Smooth muscle cell (in vitro differentiated cells): ENCODE measurements around the gene ARHGEF10L. TPM values are rescaled to one million over a fixed set of nuclear protein-coding genes. Genes with fewer than 3 reads are reported as not detected.

Source experiments
- DNase-seq: peaks from one replicate; lab custom pipeline; 2025; ENCODE audit not compliant: unreplicated experiment; lab: John Stamatoyannopoulos, UW
- H2AFZ ChIP-seq: fragments of 200-600 bp; sonication (generic); 2 replicates; pipeline ENCODE4 v1.6.0; 2016; ENCODE audit warnings: antibody characterized with exemption, low read depth, mild to moderate bottlenecking
- H3F3A ChIP-seq: fragments of 200-600 bp; sonication (generic); 2 replicates; pipeline ENCODE4 v1.6.0; 2017; ENCODE audit warnings: antibody characterized with exemption, low read depth
- H3K27ac ChIP-seq: fragments of 200-600 bp; sonication (generic); 2 replicates; pipeline ENCODE4 v1.5.1; 2016; ENCODE audit warnings: low read depth, mild to moderate bottlenecking
- H3K27me3 ChIP-seq: fragments of 200-600 bp; sonication (generic); 2 replicates; pipeline ENCODE4 v1.6.1; 2016; ENCODE audit warnings: low read depth, mild to moderate bottlenecking
- H3K36me3 ChIP-seq: fragments of 200-600 bp; sonication (generic); 2 replicates; pipeline ENCODE4 v1.5.1; 2016; ENCODE audit warnings: low read depth
- H3K4me1 ChIP-seq: fragments of 200-600 bp; sonication (generic); 2 replicates; pipeline ENCODE4 v1.5.1; 2016; ENCODE audit warnings: low read depth
- H3K4me2 ChIP-seq: fragments of 200-600 bp; sonication (generic); 2 replicates; pipeline ENCODE4 v1.6.0; 2016; ENCODE audit warnings: mild to moderate bottlenecking
- H3K4me3 ChIP-seq: fragments of 200-600 bp; sonication (generic); 2 replicates; pipeline ENCODE4 v1.5.1; 2016; ENCODE audit warnings: mild to moderate bottlenecking
- H3K79me2 ChIP-seq: fragments of 200-600 bp; sonication (generic); 2 replicates; pipeline ENCODE4 v1.6.0; 2016; ENCODE audit warnings: low read depth, mild to moderate bottlenecking
- H3K9ac ChIP-seq: fragments of 200-600 bp; sonication (generic); 2 replicates; pipeline ENCODE4 v1.6.0; 2016; ENCODE audit warnings: low read depth
- H3K9me3 ChIP-seq: fragments of 200-600 bp; sonication (generic); replicated peaks from 2 replicates; pipeline ENCODE4 v1.5.1; 2016; ENCODE audit warnings: low read depth
- H4K20me1 ChIP-seq: fragments of 200-600 bp; sonication (generic); 2 replicates; pipeline ENCODE4 v1.6.0; 2016; ENCODE audit warnings: low read depth
- WGBS: methylation state at CpG from one replicate; pipeline ENCODE4 v1.1.7; 2016; ENCODE audit warnings: low lambda C conversion rate; 5-methylcytosine and 5-hydroxymethylcytosine counted together
- polyA plus RNA-seq: library from polyadenylated mRNA; unstranded; fragments of >200 nt; fragmentation: Nextera tagmentation; extraction: Ambion mirVana; gene quantifications from 2 replicates; pipeline ENCODE4 v1.2.1, GENCODE V29; 2016
- total RNA-seq: library from RNA; depleted of rRNA; stranded (reverse); fragments of >200 nt; gene quantifications from 2 replicates; pipeline ENCODE4 v1.2.3, GENCODE V29; 2014
- TF ChIP-seq, protein P1 (sequence below): fragments of 200-600 bp; sonication (generic); IDR thresholded peaks from 2 replicates; pipeline ENCODE4 v1.5.1; 2017; ENCODE audit warnings: borderline replicate concordance, mild to moderate bottlenecking, antibody characterized with exemption; ENCODE audit not compliant: insufficient read depth, poor library complexity, severe bottlenecking

Gene ARHGEF10L
- total and polyA plus RNA-seq, 2 experiments from 2014 or later, result 6.6 to 13.7 TPM

DNA sequence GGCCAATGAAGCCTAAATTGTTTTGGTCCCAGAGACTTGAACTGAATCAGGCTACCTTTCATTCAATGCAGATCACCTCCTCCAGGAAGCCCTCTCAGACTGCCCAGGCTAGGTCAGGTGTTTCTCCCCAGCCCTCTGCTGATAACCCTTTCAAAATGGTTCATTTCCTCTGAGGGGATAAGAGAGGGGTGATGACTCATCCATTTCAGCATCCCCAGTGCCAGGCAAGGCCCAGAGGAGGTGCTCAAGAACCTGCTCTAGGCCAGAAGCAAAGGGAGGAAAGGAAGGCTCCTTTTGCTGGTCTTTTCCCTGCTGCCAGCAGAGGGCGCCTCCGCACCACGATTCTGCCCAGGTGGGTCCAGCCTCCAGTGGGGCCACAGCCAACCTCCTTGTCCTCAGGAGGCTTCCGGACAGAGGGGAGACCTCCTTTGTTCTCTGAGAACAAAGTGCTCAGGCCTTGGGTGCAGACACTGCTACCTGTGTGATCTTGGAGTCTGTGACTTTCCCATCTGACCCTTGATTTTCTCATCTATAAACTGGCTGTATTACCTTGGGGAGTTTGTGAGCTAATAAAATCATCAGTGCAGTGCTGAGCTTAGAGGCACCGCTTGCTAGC lies 45.3 kb upstream of the ARHGEF10L start:
- H3K4me2 ChIP-seq, result no peak overlapping the region
- H3K36me3 ChIP-seq, result no peaks in the 10 kb centered on the region
- WGBS, result 21% methylated on average over 5 of the region's 5 CpGs
- no peak for DNase-seq
- H3K4me3 ChIP-seq, result no peak overlapping the region
- H3K79me2 ChIP-seq, result no peaks in the 10 kb centered on the region
- H3K9me3 ChIP-seq, result no peaks in the 10 kb centered on the region
- no peaks in the 10 kb centered on the region for H3F3A ChIP-seq
- H3K27ac ChIP-seq, result no peak overlapping the region
- H4K20me1 ChIP-seq, result no peaks in the 10 kb centered on the region
- no peaks in the 10 kb centered on the region for H3K4me1 ChIP-seq
- TF ChIP-seq, protein P1, sequence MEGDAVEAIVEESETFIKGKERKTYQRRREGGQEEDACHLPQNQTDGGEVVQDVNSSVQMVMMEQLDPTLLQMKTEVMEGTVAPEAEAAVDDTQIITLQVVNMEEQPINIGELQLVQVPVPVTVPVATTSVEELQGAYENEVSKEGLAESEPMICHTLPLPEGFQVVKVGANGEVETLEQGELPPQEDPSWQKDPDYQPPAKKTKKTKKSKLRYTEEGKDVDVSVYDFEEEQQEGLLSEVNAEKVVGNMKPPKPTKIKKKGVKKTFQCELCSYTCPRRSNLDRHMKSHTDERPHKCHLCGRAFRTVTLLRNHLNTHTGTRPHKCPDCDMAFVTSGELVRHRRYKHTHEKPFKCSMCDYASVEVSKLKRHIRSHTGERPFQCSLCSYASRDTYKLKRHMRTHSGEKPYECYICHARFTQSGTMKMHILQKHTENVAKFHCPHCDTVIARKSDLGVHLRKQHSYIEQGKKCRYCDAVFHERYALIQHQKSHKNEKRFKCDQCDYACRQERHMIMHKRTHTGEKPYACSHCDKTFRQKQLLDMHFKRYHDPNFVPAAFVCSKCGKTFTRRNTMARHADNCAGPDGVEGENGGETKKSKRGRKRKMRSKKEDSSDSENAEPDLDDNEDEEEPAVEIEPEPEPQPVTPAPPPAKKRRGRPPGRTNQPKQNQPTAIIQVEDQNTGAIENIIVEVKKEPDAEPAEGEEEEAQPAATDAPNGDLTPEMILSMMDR, result peak; percentile 87
- H2AFZ ChIP-seq, result no peak overlapping the region
- H3K27me3 ChIP-seq, result no peaks in the 10 kb centered on the region
- H3K9ac ChIP-seq, result no peak overlapping the region

DNA sequence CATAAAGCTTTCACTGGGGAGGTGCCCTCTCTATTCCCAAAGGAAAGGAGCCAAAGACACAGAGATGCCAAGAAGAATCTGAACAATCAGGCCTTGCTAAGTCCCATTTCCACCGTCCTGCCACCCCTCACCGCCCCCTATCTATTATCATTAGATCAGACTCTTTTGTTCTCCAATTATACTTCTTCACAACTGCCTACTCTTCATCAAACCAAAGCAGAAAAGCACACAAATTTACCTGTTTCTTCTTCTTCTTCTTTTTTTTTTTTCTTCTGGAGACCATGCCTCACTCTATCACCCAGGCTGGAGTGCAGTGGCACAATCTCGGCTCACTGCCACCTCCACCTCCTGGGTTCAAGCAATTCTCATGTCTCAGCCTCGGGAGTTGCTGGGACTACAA lies 43.1 kb upstream of the ARHGEF10L start:
- WGBS, result 86% methylated on average over 4 of the region's 4 CpGs
- TF ChIP-seq, protein P1, result no peak

DNA sequence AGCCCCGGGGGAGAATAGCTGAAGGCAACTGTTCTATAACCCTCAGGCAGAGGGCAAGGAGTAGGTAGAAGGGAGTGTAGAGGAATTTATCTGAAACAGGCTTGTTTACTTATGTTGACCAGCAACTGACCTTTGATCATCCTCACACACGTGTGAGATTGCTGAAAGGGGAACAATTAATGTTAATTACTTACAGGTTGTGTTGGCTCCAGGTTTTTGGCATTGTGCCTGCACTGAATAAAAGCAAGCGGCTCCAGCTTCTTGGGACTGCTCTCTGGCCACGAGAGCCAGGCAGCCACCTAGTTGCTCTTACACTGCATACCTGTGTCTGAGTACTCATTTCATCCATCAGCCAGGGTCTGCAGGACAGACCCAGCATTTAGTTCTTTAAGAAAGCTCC lies 41.3 kb upstream of the ARHGEF10L start:
- 87% methylated on average over 4 of the region's 4 CpGs for WGBS
- TF ChIP-seq, protein P1, result no peak
- Histone ChIP-seq H3K4me2 (no peak overlapping the region), H3K79me2 (no peaks in the 10 kb centered on the region), H2AFZ (no peak overlapping the region), H3K9me3 (no peaks in the 10 kb centered on the region), H3K9ac (no peak overlapping the region), H3K4me3 (no peak overlapping the region), H3K27me3 (no peaks in the 10 kb centered on the region), H3K27ac (no peak overlapping the region), H3K4me1 (no peaks in the 10 kb centered on the region), H3F3A (no peaks in the 10 kb centered on the region), H3K36me3 (no peaks in the 10 kb centered on the region), H4K20me1 (no peaks in the 10 kb centered on the region)
- DNase-seq, result no peak

More for the DNA sequence above, 43.1 kb upstream of the ARHGEF10L start:
- H3K4me1 ChIP-seq, result no peaks in the 10 kb centered on the region
- no peaks in the 10 kb centered on the region for H4K20me1 ChIP-seq
- no peaks in the 10 kb centered on the region for H3K36me3 ChIP-seq
- no peak overlapping the region for H3K4me3 ChIP-seq
- no peak overlapping the region for H3K9ac ChIP-seq
- no peak for DNase-seq
- H3K9me3 ChIP-seq, result no peaks in the 10 kb centered on the region
- H3K27ac ChIP-seq, result no peak overlapping the region
- H3K27me3 ChIP-seq, result no peaks in the 10 kb centered on the region
- no peak overlapping the region for H3K4me2 ChIP-seq
- no peaks in the 10 kb centered on the region for H3F3A ChIP-seq
- H3K79me2 ChIP-seq, result no peaks in the 10 kb centered on the region
- no peak overlapping the region for H2AFZ ChIP-seq

DNA sequence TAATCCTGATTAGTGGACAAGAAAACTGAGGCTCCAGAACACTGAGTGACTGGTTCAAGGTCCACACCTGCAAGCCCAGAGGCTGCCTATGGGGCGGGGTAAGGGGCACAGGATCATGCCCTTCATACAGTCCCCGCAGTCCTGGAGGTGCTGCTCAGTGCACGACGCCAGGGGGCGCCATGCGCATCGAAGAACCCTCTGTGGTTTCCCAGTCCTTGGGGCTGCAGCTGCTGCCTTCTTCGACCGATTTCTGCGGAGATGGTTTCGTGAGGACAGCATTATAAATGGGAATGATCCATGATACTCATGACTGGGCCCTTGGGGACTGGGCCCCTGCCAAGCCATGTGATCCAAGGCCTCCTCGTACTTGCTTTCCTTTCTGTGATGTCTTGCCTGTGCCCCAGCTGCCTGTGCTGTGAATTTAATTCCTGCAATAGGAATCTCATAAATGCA lies 37.1 kb upstream of the ARHGEF10L start:
- Histone ChIP-seq H2AFZ (no peak overlapping the region), H3K27me3 (no peaks in the 10 kb centered on the region), H3K27ac (no peak overlapping the region), H4K20me1 (no peaks in the 10 kb centered on the region), H3K4me3 (no peak overlapping the region), H3K4me2 (no peak overlapping the region), H3K4me1 (no peaks in the 10 kb centered on the region), H3K9me3 (no peaks in the 10 kb centered on the region), H3K9ac (no peak overlapping the region), H3K36me3 (no peaks in the 10 kb centered on the region), H3K79me2 (no peaks in the 10 kb centered on the region), H3F3A (no peaks in the 10 kb centered on the region)
- TF ChIP-seq, protein P1, result peak; percentile 94
- DNase-seq, result peak; percentile 61
- 6% methylated on average over 12 of the region's 12 CpGs for WGBS
